IMR-90 (cell line): Measurements from ENCODE around the gene NRIP1. TPM values are rescaled to one million over a fixed set of nuclear protein-coding genes. Genes with fewer than 3 reads are reported as not detected.

Experiments used
- ATAC-seq: fragments of 200-7000 bp; cut with Tn5 transposase; 2 replicates; pipeline ENCODE4 v1.9.1; 2020; ENCODE audit warnings: low read depth, mild to moderate bottlenecking, moderate library complexity
- BruUV-seq: library from RNA; stranded (reverse); fragments of 400-500 nt; replicated peaks from 2 replicates; lab custom pipeline; 2021; lab: Mats Ljungman, UMichigan
- CTCF ChIA-PET: fragments of 300-600 bp; formaldehyde crosslinking; extraction: SDS; loops from one replicate; lab custom pipeline; 2021; ENCODE audit warnings: antibody characterized with exemption; lab: Yijun Ruan, JAX
- POLR2A ChIA-PET: fragments of 300-600 bp; sonication (Branson Sonifier 250); formaldehyde crosslinking; loops from one replicate; lab custom pipeline; 2022; ENCODE audit warnings: antibody characterized with exemption; ENCODE audit not compliant: unreplicated experiment; lab: Charles Lee
- DNase-seq: peaks from one replicate; pipeline ENCODE4 v3.0.0; 2013
- H2AFZ ChIP-seq: replicated peaks from 2 replicates; pipeline ENCODE3; 2013; ENCODE audit warnings: low read length, mild to moderate bottlenecking; ENCODE audit not compliant: poor library complexity
- H2AK5ac ChIP-seq: 2 replicates; pipeline ENCODE4 v1.6.1; 2013; ENCODE audit warnings: low read depth, low read length, inconsistent platforms
- H2AK9ac ChIP-seq: replicated peaks from 2 replicates; pipeline ENCODE3; 2013; ENCODE audit warnings: mild to moderate bottlenecking, low read depth, low read length, moderate library complexity; ENCODE audit not compliant: poor library complexity
- H2BK120ac ChIP-seq: 2 replicates; pipeline ENCODE4 v1.6.1; 2013; ENCODE audit warnings: low read depth, low read length, inconsistent platforms
- H2BK15ac ChIP-seq: 3 replicates; pipeline ENCODE4 v1.6.1; 2013; ENCODE audit warnings: low read depth, low read length, inconsistent platforms
- H2BK20ac ChIP-seq: 2 replicates; pipeline ENCODE4 v1.6.1; 2013; ENCODE audit warnings: low read depth, mild to moderate bottlenecking, inconsistent platforms, low read length, moderate library complexity
- H2BK5ac ChIP-seq: 2 replicates; pipeline ENCODE4 v1.6.1; 2013; ENCODE audit warnings: mild to moderate bottlenecking, low read depth, low read length, inconsistent platforms; ENCODE audit not compliant: poor library complexity, severe bottlenecking
- H3K14ac ChIP-seq: replicated peaks from 2 replicates; pipeline ENCODE4 v1.6.1; 2013; ENCODE audit warnings: low read depth, low read length, inconsistent platforms
- H3K18ac ChIP-seq: 2 replicates; pipeline ENCODE4 v1.6.1; 2013; ENCODE audit warnings: low read depth, low read length, control low read depth
- H3K23ac ChIP-seq: 2 replicates; pipeline ENCODE4 v1.6.1; 2013; ENCODE audit warnings: low read depth, low read length, inconsistent platforms
- H3K27ac ChIP-seq: 2 replicates; pipeline ENCODE4 v1.5.1; 2013; ENCODE audit warnings: mild to moderate bottlenecking, control low read depth, low read length; ENCODE audit not compliant: insufficient read depth
- H3K27me3 ChIP-seq: 2 replicates; pipeline ENCODE4 v1.6.1; 2013; ENCODE audit warnings: low read length; ENCODE audit not compliant: control insufficient read depth, insufficient read depth
- H3K36me3 ChIP-seq: 2 replicates; pipeline ENCODE4 v1.6.1; 2013; ENCODE audit warnings: low read length, mixed read lengths; ENCODE audit not compliant: control insufficient read depth, insufficient read depth
- H3K4ac ChIP-seq: 2 replicates; pipeline ENCODE4 v1.6.1; 2013; ENCODE audit warnings: low read depth, low read length, inconsistent platforms
- H3K4me1 ChIP-seq: 2 replicates; pipeline ENCODE4 v1.6.1; 2013; ENCODE audit warnings: low read length, mixed read lengths; ENCODE audit not compliant: control insufficient read depth, insufficient read depth
- H3K4me2 ChIP-seq: 2 replicates; pipeline ENCODE4 v1.6.1; 2013; ENCODE audit warnings: low read depth, mild to moderate bottlenecking, control low read depth, low read length, moderate library complexity
- H3K4me3 ChIP-seq: 2 replicates; pipeline ENCODE4 v1.5.1; 2013; ENCODE audit warnings: low read depth, mild to moderate bottlenecking, control low read depth, low read length, moderate library complexity; ENCODE audit not compliant: insufficient read depth
- H3K56ac ChIP-seq: 2 replicates; pipeline ENCODE4 v1.6.1; 2013; ENCODE audit warnings: low read length, inconsistent platforms; ENCODE audit not compliant: insufficient read depth; ENCODE audit errors: extremely low read depth
- H3K79me1 ChIP-seq, 2 experiments: 2 replicates each; pipeline ENCODE4 v1.6.1; 2013; ENCODE audit warnings: low read length in 2 of 2, inconsistent platforms in 1 of 2, low read depth in 1 of 2
- H3K9ac ChIP-seq: 2 replicates; pipeline ENCODE4 v1.6.1; 2013; ENCODE audit warnings: low read depth, low read length, control low read depth
- H3K9me1 ChIP-seq: 2 replicates; pipeline ENCODE4 v1.6.1; 2013; ENCODE audit warnings: low read length, inconsistent platforms; ENCODE audit not compliant: insufficient read depth
- H3K9me3 ChIP-seq: 2 replicates; pipeline ENCODE4 v1.6.1; 2013; ENCODE audit warnings: low read length; ENCODE audit not compliant: control insufficient read depth, insufficient read depth
- H4K20me1 ChIP-seq: 2 replicates; pipeline ENCODE4 v1.6.1; 2013; ENCODE audit warnings: low read length, inconsistent platforms; ENCODE audit not compliant: insufficient read depth
- H4K5ac ChIP-seq: 2 replicates; pipeline ENCODE4 v1.6.1; 2013; ENCODE audit warnings: mild to moderate bottlenecking, low read depth, low read length, control low read depth
- H4K8ac ChIP-seq, 2 experiments: 2 replicates each; pipeline ENCODE4 v1.6.1; 2013; ENCODE audit warnings: low read depth in 2 of 2, low read length in 2 of 2, control low read depth in 1 of 2, inconsistent platforms in 1 of 2
- H4K91ac ChIP-seq: 2 replicates; pipeline ENCODE4 v1.6.1; 2013; ENCODE audit warnings: low read depth, low read length, inconsistent platforms; ENCODE audit not compliant: insufficient read depth
- MXI1 ChIP-seq: IDR thresholded peaks from 2 replicates; pipeline ENCODE4 v1.6.1; 2012; ENCODE audit warnings: low read depth, mild to moderate bottlenecking, low read length, moderate library complexity, borderline replicate concordance
- WGBS, 2 experiments: methylation state at CpG; one replicate each; pipeline versions ENCODE4 v1.1.5 to v1.1.7; 2013; ENCODE audit warnings: missing lambda C conversion rate in 2 of 2; ENCODE audit not compliant: insufficient read length in 1 of 2; ENCODE audit errors: extremely low coverage in 2 of 2; 5-methylcytosine and 5-hydroxymethylcytosine counted together
- dilution Hi-C: fragments of 300-500 bp; cut with HindIII; formaldehyde crosslinking; loops from one replicate; pipeline ENCODE4 v1.14.3; 2018; ENCODE audit warnings: low sequenced_read_pairs; ENCODE audit not compliant: unreplicated experiment
- in situ Hi-C: fragments of 300-500 bp; cut with MboI; formaldehyde crosslinking; loops from 3 replicates; pipeline ENCODE4 v1.14.3; 2019; ENCODE audit warnings: low sequenced_read_pairs, inconsistent platforms, mixed read lengths
- intact Hi-C: fragments of 100-400 bp; cut with micrococcal nuclease; formaldehyde crosslinking; loops from 2 replicates; pipeline ENCODE4 v1.10.0; 2022
- polyA plus RNA-seq, 3 experiments: library from polyadenylated mRNA; depleted of rRNA; stranded (reverse); fragments of >200 nt; gene quantifications; 2 replicates each; pipeline ENCODE4 v1.2.3, GENCODE V29; 2012; ENCODE audit warnings: low replicate concordance in 1 of 3
- total RNA-seq: library from RNA; depleted of rRNA; stranded (reverse); fragments of >200 nt; gene quantifications from 2 replicates; pipeline ENCODE4 v1.2.3, GENCODE V29; 2012

Gene NRIP1
- total and polyA plus RNA-seq, 2 of the 4 experiments (the other 2 are of a cell fraction) = 9.6 to 73.8 TPM

GRCh38 chr21:15057285-15057684 lies 7.5 kb downstream of the NRIP1 start:
- Histone ChIP-seq H2BK5ac (peak overlapping the region; percentile 15), H3K36me3 (no peaks in the 10 kb centered on the region), H4K8ac (0 out of 4 replicates have a peak overlapping the region, but pooled peaks of 1 of the 2 experiments have one; percentile 38), H3K9me3 (no peaks in the 10 kb centered on the region), H2BK20ac (no peak overlapping the region), H4K20me1 (peaks cover 76% of the 10 kb centered on the region), H2BK120ac (no peak overlapping the region), H2AFZ (no peak overlapping the region), H3K4me2 (peak overlapping the region; percentile 9; the same call in 1 of the 2 replicates), H3K9me1 (peaks cover 4% of the 10 kb centered on the region), H4K5ac (0 out of 2 replicates have a peak overlapping the region, but pooled peaks have one; percentile 2), H3K14ac (peak overlapping the region; percentile 49; the same call in 1 of the 2 replicates), H3K23ac (peak overlapping the region; percentile 18), H2BK15ac (no peak overlapping the region), H4K91ac (no peak overlapping the region), H2AK9ac (no peak overlapping the region), H3K4ac (no peak overlapping the region; the same call in 1 of the 2 replicates), H3K9ac (no peak overlapping the region), H3K27ac (no peak overlapping the region), H3K56ac (no peak overlapping the region), H3K27me3 (no peaks in the 10 kb centered on the region), H2AK5ac (no peak overlapping the region), H3K79me1 (peaks cover 0 to 35% of the 10 kb centered on the region in 2 experiments; a peak in 2 of 4 replicates), H3K4me3 (no peak overlapping the region), H3K18ac (no peak overlapping the region), H3K4me1 (peaks cover 6% of the 10 kb centered on the region)
- ATAC-seq (no peak), DNase-seq (no peak)
- CTCF ChIA-PET = interaction anchor here (0.6 kb wide), 1 partner anchor 190 kb away, joined by 4 read pairs; no protein-coding TSS in a partner anchor
- BruUV-seq = no TSS peak
- dilution Hi-C loops = no loop called here
- intact Hi-C loops = no loop called here
- in situ Hi-C loops = no loop called here
- 67% methylated on average over 4 of the region's 6 CpGs; no CpG with 5 or more reads in 1 of the 2 experiments for WGBS, 2 experiments
- POLR2A ChIA-PET = no interaction called here
- no peak for TF ChIP-seq MXI1
